K562 (cell line): ENCODE data around the gene GMDS.

ENCODE experiments used
- ARID2 ChIP-seq: fragments of 450-650 bp; IDR thresholded peaks from 2 replicates; pipeline ENCODE4 v1.6.1; 2017; ENCODE audit warnings: antibody characterized with exemption, mild to moderate bottlenecking
- ELF1 ChIP-seq: fragments of 200-800 bp; sonication (Bioruptor generic); IDR thresholded peaks from 2 replicates; pipeline ENCODE4 v1.6.1; 2016; ENCODE audit warnings: missing genetic modification characterization, missing compliant biosample characterization
- KHSRP ChIP-seq: fragments of 450-650 bp; IDR thresholded peaks from 2 replicates; pipeline ENCODE4 v1.6.1; 2017
- NRF1 ChIP-seq, 2 experiments: fragments of 450-650 bp; IDR thresholded peaks in 1 of 2; conservative IDR thresholded peaks in 1 of 2; 2 replicates each; pipeline ENCODE4 v1.6.1; 2014; ENCODE audit warnings: mild to moderate bottlenecking in 2 of 2
- POLR2AphosphoS5 ChIP-seq: IDR thresholded peaks from 2 replicates; pipeline ENCODE4 v1.6.1; 2011; ENCODE audit warnings: mild to moderate bottlenecking, low read depth, low read length, moderate library complexity; ENCODE audit not compliant: control insufficient read depth, insufficient read depth
- REST ChIP-seq, 2 experiments: fragments of 450-650 bp; formaldehyde crosslinking in 1 of 2; IDR thresholded peaks; 2 replicates each; pipeline versions ENCODE4 v1.4.0 to v1.6.1; 2014 to 2020; ENCODE audit warnings: mild to moderate bottlenecking in 2 of 2, borderline replicate concordance in 1 of 2, low read depth in 1 of 2

GRCh38 chr6:1739680-1740079 is 505.7 kb downstream of the GMDS start:
- TF ChIP-seq ELF1 (no peak), ARID2 (no peak), NRF1 (conservative IDR thresholded peaks at IDR 0.05 in 1 of 2, IDR thresholded peaks at IDR 0.05 in 1 of 2) (no peak), REST (IDR thresholded peaks at IDR 0.05; ENCODE audit: borderline replicate concordance) (no peak), REST (CRISPR knock-in tag; IDR thresholded peaks at IDR 0.05; ENCODE audit: low read depth) (no peak), POLR2AphosphoS5 (no peak), KHSRP (no peak)
